K562 (cell line): ENCODE data around the gene CD82. TPM values are rescaled to one million over a fixed set of nuclear protein-coding genes. Genes with fewer than 3 reads are reported as not detected.
"Not testable (repeated sequence)": the region's sequence is repeated elsewhere in the genome, so short reads cannot be mapped to it uniquely, and the experiment has no call there.

Source experiments
- ATAC-seq: fragments of 200-7000 bp; cut with Tn5 transposase; 3 replicates; pipeline ENCODE4 v1.9.1; 2020; ENCODE audit warnings: moderate library complexity
- BruUV-seq: library from RNA; stranded (reverse); fragments of 400-500 nt; replicated peaks from 2 replicates; lab custom pipeline; 2021; lab: Mats Ljungman, UMichigan
- CTCF ChIA-PET: fragments of 300-600 bp; formaldehyde crosslinking; extraction: SDS; loops from one replicate; lab custom pipeline; 2021; ENCODE audit warnings: low intra/inter-chr PET ratio; lab: Yijun Ruan, JAX
- POLR2A ChIA-PET: fragments of 300-600, 350-650 bp; sonication (Branson Sonifier 250); formaldehyde crosslinking; extraction: SDS; loops from one replicate; lab custom pipeline; 2021; ENCODE audit warnings: antibody characterized with exemption, inconsistent platforms; lab: Yijun Ruan, JAX
- DNase-seq, 4 experiments: peaks; one replicate each; pipeline versions ENCODE4 v3.0.0 to v3.0.0-alpha.2; 2011 to 2018; ENCODE audit warnings: low spot score in 3 of 4, mixed read lengths in 3 of 4; ENCODE audit errors: extremely low read depth in 1 of 4
- FAIRE-seq: peaks from 2 replicates; lab custom pipeline; 2011; peaks lifted over from hg19 to GRCh38; lab: Jason Lieb, UNC
- H2AFZ ChIP-seq: 2 replicates; pipeline ENCODE4 v1.6.0; 2011; ENCODE audit warnings: low read depth, low read length, control low read depth, inconsistent platforms
- H3K27ac ChIP-seq: fragments of 200-600 bp; 3 replicates; pipeline ENCODE4 v1.8.0; 2011; ENCODE audit warnings: low read depth, mild to moderate bottlenecking, control low read depth, inconsistent platforms, low read length, moderate library complexity, mixed read lengths; ENCODE audit errors: extremely low read depth
- H3K27me3 ChIP-seq, 2 experiments: fragments of 300-600 bp in 1 of 2; 2 replicates in 1 of 2; 3 replicates in 1 of 2; pipeline versions ENCODE4 v1.6.0 to v1.8.0; 2011; ENCODE audit warnings: inconsistent platforms in 2 of 2, low read length in 2 of 2, mild to moderate bottlenecking in 1 of 2, mixed read lengths in 1 of 2, moderate library complexity in 1 of 2; ENCODE audit not compliant: control insufficient read depth in 2 of 2, insufficient read depth in 2 of 2
- H3K36me3 ChIP-seq: fragments of 300-600 bp; 3 replicates; pipeline ENCODE4 v1.8.0; 2011; ENCODE audit warnings: mild to moderate bottlenecking, low read length, inconsistent platforms; ENCODE audit not compliant: control insufficient read depth, insufficient read depth
- H3K4me1 ChIP-seq, 2 experiments: fragments of 200-600 bp in 1 of 2; replicated peaks in 1 of 2; 2 replicates in 1 of 2; 3 replicates in 1 of 2; pipeline versions ENCODE4 v1.5.1 to v1.8.0; 2011; ENCODE audit warnings: inconsistent platforms in 2 of 2, low read length in 2 of 2, mild to moderate bottlenecking in 1 of 2, mixed read lengths in 1 of 2, moderate library complexity in 1 of 2; ENCODE audit not compliant: control insufficient read depth in 2 of 2, insufficient read depth in 2 of 2
- H3K4me2 ChIP-seq: 2 replicates; pipeline ENCODE4 v1.6.1; 2011; ENCODE audit warnings: low read length, control low read depth, inconsistent platforms, mixed read lengths; ENCODE audit not compliant: insufficient read depth
- H3K4me3 ChIP-seq: fragments of 200-600 bp; sonication (generic), shearing (Covaris generic); 2 replicates; pipeline ENCODE4 v1.5.1; 2016; ENCODE audit warnings: control low read depth, inconsistent platforms
- H3K79me2 ChIP-seq: fragments of 200-600 bp; 3 replicates; pipeline ENCODE4 v1.8.0; 2011; ENCODE audit warnings: low read length, inconsistent platforms; ENCODE audit not compliant: control insufficient read depth, insufficient read depth
- H3K9ac ChIP-seq, 2 experiments: 2 replicates each; pipeline versions ENCODE4 v1.6.0 to v1.6.1; 2011; ENCODE audit warnings: low read depth in 2 of 2, low read length in 2 of 2, control low read depth in 1 of 2, inconsistent platforms in 1 of 2, mild to moderate bottlenecking in 1 of 2, mixed read lengths in 1 of 2; ENCODE audit not compliant: insufficient read depth in 1 of 2
- H3K9me1 ChIP-seq: one replicate; pipeline ENCODE4 v1.6.0; 2011; ENCODE audit warnings: inconsistent platforms, mild to moderate bottlenecking, low read length, moderate library complexity; ENCODE audit not compliant: control insufficient read depth, insufficient read depth
- H3K9me3 ChIP-seq: replicated peaks from 2 replicates; pipeline ENCODE4 v1.5.1; 2011; ENCODE audit warnings: low read depth, low read length, inconsistent platforms; ENCODE audit not compliant: control insufficient read depth, insufficient read depth
- H4K20me1 ChIP-seq: replicated peaks from 2 replicates; pipeline ENCODE4 v1.6.1; 2011; ENCODE audit warnings: low read length, inconsistent platforms, mixed read lengths; ENCODE audit not compliant: control insufficient read depth, insufficient read depth
- CEBPG ChIP-seq, 3 experiments: fragments of 200-800 bp in 1 of 3; sonication (Bioruptor generic) in 1 of 3; sonication (generic) in 1 of 3; formaldehyde crosslinking in 1 of 3; IDR thresholded peaks in 2 of 3; conservative IDR thresholded peaks in 1 of 3; 2 replicates each; pipeline versions ENCODE4 v1.6.1 to v1.8.0; 2016 to 2022; ENCODE audit warnings: missing compliant biosample characterization in 2 of 3, missing genetic modification characterization in 2 of 3, mild to moderate bottlenecking in 1 of 3, missing genetic modification reagents in 1 of 3
- PHF8 ChIP-seq: fragments of 200-600 bp; sonication (generic); IDR thresholded peaks from 2 replicates; pipeline ENCODE4 v1.6.1; 2012; ENCODE audit warnings: mixed run types, mild to moderate bottlenecking, inconsistent platforms, low read length, moderate library complexity, borderline replicate concordance
- ZNF431 ChIP-seq: sonication (generic); formaldehyde crosslinking; IDR thresholded peaks from 2 replicates; pipeline ENCODE4 v1.8.0; 2022; ENCODE audit warnings: mild to moderate bottlenecking, missing genetic modification reagents
- WGBS: fragments of 100-300 bp; shearing (Covaris generic); methylation state at CpG from one replicate; pipeline ENCODE4 v1.1.6; 2016; ENCODE audit warnings: low coverage, mixed read lengths; ENCODE audit not compliant: insufficient coverage; ENCODE audit errors: missing lambda C conversion rate; 5-methylcytosine and 5-hydroxymethylcytosine counted together
- in situ Hi-C: fragments of 300-500 bp; cut with MboI; formaldehyde crosslinking; loops from 4 replicates; pipeline ENCODE4 v1.15.0; 2018; ENCODE audit warnings: inconsistent platforms, mixed read lengths
- intact Hi-C: fragments of 100-400 bp; cut with micrococcal nuclease; formaldehyde crosslinking; loops from 2 replicates; pipeline ENCODE4 v1.14.2; 2022
- polyA plus RNA-seq, 8 experiments: library from polyadenylated mRNA; depleted of rRNA in 4 of 8; stranded (reverse) in 5 of 8; unstranded in 3 of 8; fragments of >200 nt; fragmentation: Nextera tagmentation in 2 of 8; fragmentation: Illumina TruSeq in 1 of 8; extraction: Ambion mirVana in 2 of 8; extraction: Trizol in 1 of 8; gene quantifications; 2 replicates each; pipeline versions ENCODE4 v1.2.1 to v1.2.3, GENCODE V29; 2011 to 2014; ENCODE audit warnings: inconsistent platforms in 1 of 8, missing spikeins in 1 of 8
- small RNA-seq: library from RNA; depleted of rRNA; stranded (forward); fragments of <200 nt; gene quantifications from one replicate; pipeline ENCODE3, GENCODE V24; 2014
- total RNA-seq, 7 experiments: library from RNA; depleted of rRNA in 6 of 7; stranded (reverse); fragments of >200 nt in 6 of 7; fragmentation: Illumina TruSeq in 2 of 7; extraction: Trizol in 2 of 7; gene quantifications; 2 replicates each; pipeline versions ENCODE4 v1.2.1 to v1.2.3, GENCODE V29; 2011 to 2021; ENCODE audit warnings: low replicate concordance in 1 of 7

The CD82 gene
- total and polyA plus RNA-seq, 9 of the 15 experiments (the other 6 are each of a cell fraction or from before 2014, with no cell fraction given) = 0.27 to 9.4 (median 3.0) TPM

DNA sequence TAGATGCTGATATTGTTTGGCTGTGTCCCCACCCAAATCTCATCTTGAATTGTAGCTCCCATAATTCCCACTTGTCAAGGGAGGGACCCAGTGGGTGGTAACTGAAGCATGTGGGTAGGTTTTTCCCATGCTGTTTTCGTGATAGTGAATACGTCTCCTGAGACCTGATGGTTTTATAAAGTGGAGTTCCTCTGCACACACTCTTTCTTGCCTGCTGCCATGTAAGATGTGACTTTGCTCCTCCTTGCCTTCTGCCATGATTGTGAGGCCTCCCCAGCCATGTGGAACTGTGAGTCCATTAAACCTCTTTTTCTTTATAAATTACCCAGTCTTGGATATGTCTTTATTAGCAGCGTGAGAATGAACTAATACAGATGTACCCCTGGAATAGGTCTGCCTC, 95.1 kb downstream of the CD82 start:
- FAIRE-seq, H3K36me3 ChIP-seq, BruUV-seq, H4K20me1 ChIP-seq, ATAC-seq, intact Hi-C loops, in situ Hi-C loops, H3K4me2 ChIP-seq, CTCF ChIA-PET, H3K79me2 ChIP-seq, H3K27ac ChIP-seq, H3K4me1 ChIP-seq, H3K4me3 ChIP-seq, H3K9me1 ChIP-seq, H2AFZ ChIP-seq, H3K9me3 ChIP-seq, H3K9ac ChIP-seq, DNase-seq: not testable (repeated sequence)
- TF ChIP-seq ZNF431 (CRISPR knock-in tag) = peak; percentile 93
- POLR2A ChIA-PET = interaction anchor here (0.6 kb wide), 1 partner anchor 407 kb away, joined by 4 read pairs; no protein-coding TSS in a partner anchor
- peaks cover 0 to 16% of the 10 kb centered on the region in 2 experiments; a peak in 2 of 5 replicates for H3K27me3 ChIP-seq
- WGBS = 2% methylated on average over 3 of the region's 3 CpGs

DNA sequence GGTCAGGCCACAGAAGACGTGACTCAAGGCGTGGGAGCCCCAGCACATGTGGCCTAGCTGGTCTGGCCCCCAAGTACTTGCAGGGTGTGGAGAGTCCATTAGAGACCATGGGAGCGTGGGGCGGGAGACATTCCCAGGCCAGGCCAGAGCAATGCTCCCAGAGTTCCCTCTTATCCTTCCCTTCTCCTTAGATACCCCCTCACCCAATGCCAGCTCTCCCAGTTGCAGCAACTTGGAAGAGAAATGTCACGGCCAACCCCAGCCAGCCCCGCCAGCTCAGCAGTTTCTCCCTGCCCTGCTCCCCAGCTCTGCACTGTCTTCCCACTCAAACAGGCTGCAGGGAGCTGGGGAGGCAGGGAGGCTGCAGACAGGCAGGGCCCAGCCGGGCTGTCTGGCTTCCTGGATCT, 95.9 kb downstream of the CD82 start:
- H3K27ac ChIP-seq = no peak overlapping the region
- WGBS = 1% methylated on average over 7 of the region's 7 CpGs
- CTCF ChIA-PET = no interaction called here

More for the DNA sequence above, 95.9 kb downstream of the CD82 start:
- no peaks in the 10 kb centered on the region for H4K20me1 ChIP-seq
- no peaks in the 10 kb centered on the region for H3K36me3 ChIP-seq
- in situ Hi-C loops = no loop called here
- POLR2A ChIA-PET = no interaction called here
- H3K4me1 ChIP-seq = peaks cover 0 to 2% of the 10 kb centered on the region in 2 experiments; a peak in 1 of 5 replicates
- H3K9me1 ChIP-seq = no peaks in the 10 kb centered on the region
- BruUV-seq = no TSS peak
- no peaks in the 10 kb centered on the region for H3K79me2 ChIP-seq
- H3K4me2 ChIP-seq = no peak overlapping the region
- no peak for FAIRE-seq
- no peak for DNase-seq
- ATAC-seq = no peak
- intact Hi-C loops = no loop called here
- no peaks in the 10 kb centered on the region for H3K9me3 ChIP-seq
- H3K4me3 ChIP-seq = no peak overlapping the region
- H2AFZ ChIP-seq = no peak overlapping the region
- TF ChIP-seq CEBPG (CRISPR knock-in tag; IDR thresholded peaks at IDR 0.05) = no peak
- no peak for TF ChIP-seq CEBPG (tag; conservative IDR thresholded peaks at IDR 0.05 in 1 of 2, IDR thresholded peaks at IDR 0.05 in 1 of 2)
- TF ChIP-seq PHF8 = no peak
- no peak overlapping the region for H3K9ac ChIP-seq
- peaks cover 0 to 11% of the 10 kb centered on the region in 2 experiments; a peak in 2 of 5 replicates for H3K27me3 ChIP-seq

Small RNA genes lying within 50 kb of the gene (small RNA-seq; reads per million reads assigned to genes)
- gene AC104010.1 = not detected

Other genes starting within 250 kb of the CD82 start
- 0.20 TPM in 1 of 2 replicates, not detected in the other for gene TSPAN18, start 161.3 kb downstream of the CD82 start, total RNA-seq (2014; rRNA removed)
- gene TSPAN18, start 161.3 kb downstream of the CD82 start, total RNA-seq (2014; rRNA removed; fragmentation: Illumina TruSeq; extraction: Trizol) = 0.10 and 0.22 TPM in 2 replicates
- 0.22 and 0.26 TPM in 2 replicates for gene TSPAN18, start 161.3 kb downstream of the CD82 start, total RNA-seq (2015; rRNA removed; fragmentation: Illumina TruSeq; extraction: Trizol)
- 0.35 and 0.60 TPM in 2 replicates for gene TSPAN18, start 161.3 kb downstream of the CD82 start, total RNA-seq (2021)
- 0.12 TPM in 1 of 2 replicates, not detected in the other for gene TSPAN18, start 161.3 kb downstream of the CD82 start, polyA plus RNA-seq (2011; rRNA removed)
- gene TSPAN18, start 161.3 kb downstream of the CD82 start, polyA plus RNA-seq (2014; fragmentation: Illumina TruSeq; extraction: Trizol) = 0.34 and 0.61 TPM in 2 replicates
- not detected for gene TSPAN18, start 161.3 kb downstream of the CD82 start, polyA plus RNA-seq (2014; fragmentation: Nextera tagmentation; extraction: Ambion mirVana)
- gene TSPAN18, start 161.3 kb downstream of the CD82 start, polyA plus RNA-seq (2014; rRNA removed) = 0.17 and 0.59 TPM in 2 replicates